Colonic mucosa (tissue), 4 donors: ENCODE measurements around the gene CDNF. TPM values are rescaled to one million over a fixed set of nuclear protein-coding genes. Genes with fewer than 3 reads are reported as not detected.

Source experiments
- DNase-seq: peaks from one replicate; pipeline ENCODE4 v3.0.0-alpha.2; 2020
- H3K27ac ChIP-seq: fragments of 200-600 bp; one replicate; pipeline ENCODE4 v1.8.0; 2021
- H3K27me3 ChIP-seq: fragments of 200-600 bp; one replicate; pipeline ENCODE4 v1.8.0; 2021
- H3K36me3 ChIP-seq: fragments of 200-600 bp; one replicate; pipeline ENCODE4 v1.8.0; 2021
- H3K4me1 ChIP-seq: fragments of 200-600 bp; one replicate; pipeline ENCODE4 v1.8.0; 2021; ENCODE audit warnings: mild to moderate bottlenecking
- H3K4me3 ChIP-seq: fragments of 200-600 bp; one replicate; pipeline ENCODE4 v1.8.0; 2021
- H3K9ac ChIP-seq, 2 donors: one replicate each; pipeline ENCODE4 v1.7.0; 2013; ENCODE audit warnings: control low read depth in 2 of 2, low read depth in 2 of 2, low read length in 2 of 2
- H3K9me3 ChIP-seq: fragments of 200-600 bp; one replicate; pipeline ENCODE4 v1.8.0; 2021
- CTCF ChIP-seq: fragments of 200-600 bp; IDR thresholded peaks from one replicate; pipeline ENCODE4 v1.8.0; 2022; ENCODE audit warnings: antibody characterized with exemption, mild to moderate bottlenecking
- intact Hi-C: fragments of 100-400 bp; cut with DNase I; formaldehyde crosslinking; loops from one replicate; pipeline ENCODE4 v1.14.1; 2022
- total RNA-seq, 2 donors: library from RNA; stranded (reverse); fragmentation: NEBNext Ultra II Directional in 1 of 2; extraction: Animal tissue kit (Norgen Biotek cat#: 25700) in 1 of 2; gene quantifications; one replicate each; pipeline ENCODE4 v1.2.1, GENCODE V29; 2021
- donor health status: healthy.
- donor health status: DM: no; HTN: no; CAD: no.
- donor health status: DM: no; HTN: no; CAD: no.

The CDNF gene
- 1 to 10 TPM in 1 of 2 donors, under 1 TPM in 1; 0.82 to 1.4 TPM for total RNA-seq

- TF ChIP-seq CTCF, result no peak
- peak within 1 kb of the TSS; percentile 87 for H3K27ac ChIP-seq
- no peaks in the 10 kb centered on the region for H3K9me3 ChIP-seq
- peaks cover 5% of the 10 kb centered on the region for H3K36me3 ChIP-seq
- intact Hi-C loops, result no loop called here
- H3K9ac ChIP-seq, result peak within 1 kb of the TSS; percentile 85 to 98
- H3K4me1 ChIP-seq, result no peaks in the 10 kb centered on the region
- H3K27me3 ChIP-seq, result no peaks in the 10 kb centered on the region
- peak; percentile 100 for DNase-seq
- H3K4me3 ChIP-seq, result peak within 1 kb of the TSS; percentile 91
Observed at GRCh38 chr10:14837757-14838581, at the start of gene CDNF, which contains the start of the genes HSPA14 and MSANTD7. Gene CDNF, minus strand, starts transcription at chr10:14838037. Its CDS starts 91 bp downstream, at chr10:14837946. Gene HSPA14, plus strand, starts transcription at chr10:14838306. Its CDS starts 97 bp downstream, at chr10:14838403. Gene MSANTD7, plus strand, starts transcription at chr10:14838306. Its CDS starts 3,979 bp downstream, at chr10:14842285.

- intact Hi-C loops, result no loop called here
- Histone ChIP-seq H3K4me1 (peaks cover 3% of the 10 kb centered on the region), H3K27ac (no peak overlapping the region), H3K27me3 (no peaks in the 10 kb centered on the region), H3K9me3 (no peaks in the 10 kb centered on the region), H3K4me3 (no peak overlapping the region), H3K36me3 (no peaks in the 10 kb centered on the region), H3K9ac (no peak overlapping the region)
- DNase-seq, result no peak
- TF ChIP-seq CTCF, result no peak
Observed at GRCh38 chr10:14884082-14884481, 46.2 kb upstream of the CDNF start.

- Histone ChIP-seq H3K9me3 (no peaks in the 10 kb centered on the region), H3K4me1 (peaks cover 3% of the 10 kb centered on the region), H3K27ac (no peak overlapping the region), H3K9ac (peak overlapping the region in 1 of 2 donors; percentile 45), H3K36me3 (no peaks in the 10 kb centered on the region), H3K27me3 (no peaks in the 10 kb centered on the region), H3K4me3 (peak overlapping the region; percentile 89)
- no peak for DNase-seq
- no peak for TF ChIP-seq CTCF
- intact Hi-C loops, result no loop called here
Observed at GRCh38 chr10:14880229-14880628, 42.4 kb upstream of the CDNF start.

GRCh38 chr10:14879928-14880193, 42.0 kb upstream of the CDNF start:
- intact Hi-C loops, result no loop called here
- no peaks in the 10 kb centered on the region for H3K27me3 ChIP-seq

More at GRCh38 chr10:14879928-14880193, 42.0 kb upstream of the CDNF start:
- Histone ChIP-seq H3K4me1 (peaks cover 3% of the 10 kb centered on the region), H3K4me3 (peak overlapping the region; percentile 89), H3K9ac (peak overlapping the region in 1 of 2 donors; percentile 45), H3K36me3 (no peaks in the 10 kb centered on the region), H3K27ac (no peak overlapping the region), H3K9me3 (no peaks in the 10 kb centered on the region)
- TF ChIP-seq CTCF, result no peak
- no peak for DNase-seq
